MV-4-11 (cell line): ENCODE data around the gene ADAM15.
A peak's percentile ranks its signal among the peaks of the same experiment; 100 is the strongest.

Source experiments
- DNase-seq: peaks from one replicate; lab custom pipeline; 2025; lab: John Stamatoyannopoulos, UW

ADAM15 gene

DNA sequence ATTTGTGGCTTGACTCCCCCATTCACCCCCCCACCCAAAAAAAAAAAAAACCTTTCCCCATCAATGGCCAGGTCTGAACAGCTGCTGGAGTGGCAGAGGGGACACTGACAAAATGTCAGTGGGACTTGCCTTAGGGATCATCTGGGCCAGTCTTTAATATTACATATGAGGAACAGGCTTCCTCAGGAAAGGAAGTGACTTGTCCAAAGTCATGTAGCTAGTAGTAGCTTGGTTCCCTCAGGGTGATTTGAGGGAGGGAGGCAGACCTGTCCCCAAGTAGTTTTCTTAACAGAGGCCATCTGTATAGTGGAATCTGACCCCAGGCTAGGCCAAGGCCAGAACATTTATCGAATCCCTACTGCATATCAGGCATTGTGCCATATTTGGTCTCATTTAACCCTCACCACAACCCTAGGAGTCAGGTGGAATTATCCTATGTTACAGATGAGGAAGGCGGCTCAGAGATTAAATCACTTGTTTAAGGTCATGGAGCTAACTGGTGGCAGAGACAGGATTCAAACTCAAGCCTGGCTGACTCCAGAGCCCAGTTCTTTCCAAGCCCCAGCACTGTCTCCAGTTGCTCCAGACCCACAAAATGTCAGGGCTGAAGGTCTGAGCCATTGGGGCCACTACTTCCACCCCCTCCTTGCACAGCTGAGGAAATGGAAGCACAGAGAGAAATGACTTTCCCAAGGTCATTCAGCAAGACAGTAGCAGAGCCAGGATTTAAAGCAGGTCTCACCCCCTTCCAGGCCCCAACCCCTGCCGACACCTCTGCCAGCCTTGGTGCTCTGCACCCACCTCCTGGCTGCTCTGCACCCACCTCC, 38.1 kb upstream of the ADAM15 start:
- DNase-seq = peak; percentile 16

DNA sequence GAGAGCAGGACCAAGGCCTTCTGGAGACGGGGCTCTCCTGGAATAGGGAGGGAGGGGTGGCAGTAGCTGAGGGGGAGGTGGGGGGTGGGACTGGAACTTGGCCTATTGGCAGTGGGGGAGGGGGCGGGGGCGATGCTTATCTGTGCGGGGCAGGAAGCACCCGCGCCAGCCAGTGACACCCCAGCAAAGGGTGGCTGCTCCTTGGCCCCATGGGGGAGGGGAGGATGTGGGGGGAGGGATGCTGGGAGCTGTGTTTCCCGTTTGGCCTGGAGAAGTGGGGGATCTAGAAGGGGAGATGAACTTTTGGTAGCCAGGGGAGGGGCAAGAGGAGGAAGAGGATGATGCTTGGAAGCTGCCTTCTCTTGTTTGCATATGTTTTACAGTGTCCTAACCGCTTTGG, 37.5 kb upstream of the ADAM15 start:
- no peak for DNase-seq

DNA sequence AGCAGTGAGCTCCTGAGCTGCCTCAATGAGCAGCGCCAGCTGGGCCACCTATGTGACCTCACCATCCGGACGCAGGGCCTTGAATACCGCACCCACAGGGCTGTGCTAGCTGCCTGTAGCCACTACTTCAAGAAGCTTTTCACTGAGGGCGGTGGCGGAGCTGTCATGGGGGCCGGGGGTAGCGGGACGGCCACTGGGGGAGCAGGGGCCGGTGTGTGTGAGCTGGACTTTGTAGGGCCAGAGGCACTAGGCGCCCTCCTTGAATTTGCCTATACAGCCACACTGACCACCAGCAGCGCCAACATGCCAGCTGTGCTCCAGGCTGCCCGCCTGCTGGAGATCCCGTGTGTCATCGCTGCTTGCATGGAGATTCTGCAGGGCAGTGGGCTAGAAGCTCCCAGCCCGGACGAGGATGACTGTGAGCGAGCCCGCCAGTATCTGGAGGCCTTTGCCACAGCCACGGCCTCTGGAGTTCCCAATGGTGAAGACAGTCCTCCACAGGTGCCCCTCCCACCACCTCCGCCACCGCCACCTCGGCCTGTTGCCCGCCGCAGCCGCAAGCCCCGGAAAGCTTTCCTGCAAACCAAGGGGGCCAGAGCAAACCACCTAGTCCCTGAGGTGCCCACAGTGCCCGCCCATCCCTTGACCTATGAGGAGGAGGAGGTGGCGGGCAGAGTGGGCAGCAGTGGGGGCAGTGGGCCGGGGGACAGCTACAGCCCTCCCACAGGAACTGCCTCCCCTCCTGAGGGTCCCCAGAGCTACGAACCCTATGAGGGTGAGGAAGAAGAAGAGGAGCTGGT, 36.2 kb upstream of the ADAM15 start:
- no peak for DNase-seq

DNA sequence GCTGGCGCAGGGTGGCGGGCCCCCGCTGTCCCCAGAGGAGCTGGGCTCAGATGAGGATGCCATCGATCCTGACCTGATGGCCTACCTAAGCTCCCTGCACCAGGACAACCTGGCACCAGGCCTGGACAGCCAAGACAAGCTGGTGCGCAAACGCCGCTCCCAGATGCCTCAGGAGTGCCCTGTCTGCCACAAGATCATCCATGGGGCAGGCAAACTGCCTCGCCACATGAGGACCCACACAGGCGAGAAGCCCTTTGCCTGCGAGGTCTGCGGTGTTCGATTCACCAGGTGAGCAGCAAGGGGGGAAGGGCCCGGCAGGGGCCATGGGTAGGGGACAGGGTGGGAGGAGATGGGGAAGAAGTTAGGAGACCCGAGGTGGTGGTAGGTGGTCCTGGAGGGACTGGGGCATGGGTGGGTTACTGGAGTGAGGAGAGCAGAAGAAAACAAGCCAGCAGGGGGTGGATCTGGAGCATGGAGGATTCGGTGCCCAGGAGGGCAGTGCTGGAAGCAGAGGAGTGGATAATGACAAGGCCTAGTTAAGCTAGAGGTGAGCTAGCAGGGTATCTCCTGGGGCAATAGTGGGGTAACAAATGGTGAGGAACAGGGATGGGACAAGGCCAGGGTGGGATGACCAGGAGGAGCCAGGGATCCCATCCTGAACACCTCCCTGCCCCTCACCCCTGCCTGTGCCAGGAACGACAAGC, 35.4 kb upstream of the ADAM15 start:
- no peak for DNase-seq

DNA sequence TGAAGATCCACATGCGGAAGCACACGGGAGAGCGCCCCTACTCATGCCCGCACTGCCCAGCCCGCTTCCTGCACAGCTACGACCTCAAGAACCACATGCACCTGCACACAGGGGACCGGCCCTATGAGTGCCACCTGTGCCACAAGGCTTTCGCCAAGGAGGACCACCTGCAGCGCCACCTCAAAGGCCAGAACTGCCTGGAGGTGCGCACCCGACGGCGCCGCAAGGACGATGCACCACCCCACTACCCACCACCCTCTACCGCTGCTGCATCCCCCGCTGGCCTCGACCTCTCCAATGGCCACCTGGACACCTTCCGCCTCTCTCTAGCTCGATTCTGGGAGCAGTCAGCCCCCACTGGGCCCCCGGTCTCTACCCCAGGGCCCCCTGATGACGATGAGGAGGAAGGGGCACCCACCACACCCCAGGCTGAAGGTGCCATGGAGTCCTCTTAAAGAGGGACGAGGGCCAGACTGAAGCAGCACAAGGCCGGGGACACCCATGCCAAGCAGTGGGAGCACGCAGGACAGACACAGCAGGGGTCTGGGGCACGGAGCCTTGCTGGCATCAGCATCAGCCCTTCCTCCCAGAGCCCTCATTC, 34.8 kb upstream of the ADAM15 start:
- DNase-seq = no peak

DNA sequence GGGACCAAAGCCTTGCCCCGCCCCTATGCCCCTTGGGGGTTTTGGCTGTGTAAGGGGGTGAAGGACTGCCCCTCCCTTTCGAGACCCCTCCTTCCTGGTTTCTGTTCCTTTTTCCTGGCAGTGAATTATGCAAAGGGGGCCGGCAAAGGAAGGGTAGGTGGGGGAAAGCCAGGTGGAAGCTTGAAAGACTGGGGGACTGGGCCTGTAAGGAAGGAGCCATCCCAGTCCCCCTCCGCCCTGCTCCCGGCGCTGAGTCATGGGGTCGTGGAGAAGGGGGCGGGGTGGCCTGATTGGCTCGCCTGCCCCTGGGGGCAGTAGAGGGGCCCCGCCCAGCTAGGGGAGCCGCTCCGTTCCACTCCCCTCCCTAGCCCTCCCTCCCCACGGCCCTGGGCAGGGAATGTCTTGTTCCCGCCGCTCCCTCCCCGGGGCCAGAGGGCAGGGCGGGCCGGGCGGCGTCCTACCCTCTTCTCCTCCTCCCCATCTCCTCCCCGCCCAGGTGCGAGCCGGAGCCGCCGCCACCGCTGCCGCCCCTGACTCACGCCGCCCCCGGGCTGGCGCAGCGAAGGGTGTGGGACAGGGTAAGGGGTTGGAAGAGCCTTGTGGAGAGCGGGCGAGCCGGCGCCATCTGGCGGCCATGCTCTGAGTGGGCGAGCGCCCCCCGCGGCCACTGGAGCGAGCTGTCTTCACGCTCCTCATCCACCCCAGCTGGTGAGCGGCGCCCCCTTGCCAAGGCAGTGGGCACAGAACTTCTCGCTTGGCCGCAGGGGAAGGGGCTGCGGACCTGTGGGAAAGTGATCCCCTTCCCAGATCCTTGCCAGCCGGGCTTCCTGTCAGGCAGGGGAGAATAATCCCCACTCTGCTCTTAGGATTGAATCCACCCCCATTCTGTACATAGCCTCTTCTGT, 33.8 kb upstream of the ADAM15 start:
- DNase-seq = peak; percentile 70

DNA sequence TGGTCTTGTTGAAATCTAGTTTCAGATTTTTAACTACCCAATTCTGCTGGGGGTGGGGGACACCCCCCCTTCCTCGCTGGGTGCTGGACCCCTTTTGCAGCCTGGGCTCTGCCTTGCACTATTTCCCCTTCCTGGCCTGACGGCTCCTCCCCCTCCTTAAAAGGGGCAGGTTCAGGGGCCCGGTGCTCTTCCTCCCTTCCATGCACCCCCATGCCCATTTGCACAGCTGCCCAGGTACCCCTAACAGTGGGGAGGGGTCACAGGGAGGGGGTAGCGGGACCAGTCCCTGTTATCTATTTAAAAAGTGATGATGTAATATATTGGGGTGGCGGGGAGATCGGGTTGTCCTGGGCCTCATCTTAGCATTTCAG, 33.2 kb upstream of the ADAM15 start:
- DNase-seq = no peak

DNA sequence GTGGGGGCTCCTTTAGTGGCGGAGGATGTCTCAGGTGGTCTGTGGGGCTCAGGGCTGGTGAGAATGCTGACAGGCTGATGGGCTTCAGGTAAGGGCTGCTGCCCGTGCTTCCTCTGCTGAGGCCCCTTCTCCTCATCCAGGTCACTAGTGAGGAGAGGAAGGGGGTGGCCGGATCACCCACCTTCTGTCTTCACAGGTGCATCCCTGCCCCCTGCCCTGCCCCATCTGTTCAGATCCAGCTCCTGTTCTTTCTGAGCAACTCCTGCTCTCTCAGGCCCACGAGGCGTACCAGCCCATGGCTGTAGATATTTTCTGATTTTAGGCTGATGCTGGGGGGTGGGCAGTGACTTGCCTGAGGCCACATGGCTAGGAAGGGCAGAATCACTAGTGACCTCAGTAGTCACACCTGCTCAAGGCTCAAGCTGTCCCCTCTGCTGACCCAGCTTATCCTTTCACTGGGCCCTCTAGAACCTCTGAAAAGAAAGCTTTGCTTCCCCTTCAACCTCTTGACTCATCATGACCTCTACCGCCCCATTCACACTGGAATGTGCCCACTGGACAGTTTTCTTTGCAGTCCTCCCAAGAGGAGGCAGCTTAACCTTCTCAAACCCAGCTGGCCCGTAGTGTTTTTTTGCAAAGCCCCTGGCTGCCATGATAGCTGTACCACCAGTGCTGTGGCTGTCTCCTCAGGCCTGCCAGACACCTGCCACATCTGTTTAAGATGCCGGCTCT, 32.3 kb upstream of the ADAM15 start:
- no peak for DNase-seq

DNA sequence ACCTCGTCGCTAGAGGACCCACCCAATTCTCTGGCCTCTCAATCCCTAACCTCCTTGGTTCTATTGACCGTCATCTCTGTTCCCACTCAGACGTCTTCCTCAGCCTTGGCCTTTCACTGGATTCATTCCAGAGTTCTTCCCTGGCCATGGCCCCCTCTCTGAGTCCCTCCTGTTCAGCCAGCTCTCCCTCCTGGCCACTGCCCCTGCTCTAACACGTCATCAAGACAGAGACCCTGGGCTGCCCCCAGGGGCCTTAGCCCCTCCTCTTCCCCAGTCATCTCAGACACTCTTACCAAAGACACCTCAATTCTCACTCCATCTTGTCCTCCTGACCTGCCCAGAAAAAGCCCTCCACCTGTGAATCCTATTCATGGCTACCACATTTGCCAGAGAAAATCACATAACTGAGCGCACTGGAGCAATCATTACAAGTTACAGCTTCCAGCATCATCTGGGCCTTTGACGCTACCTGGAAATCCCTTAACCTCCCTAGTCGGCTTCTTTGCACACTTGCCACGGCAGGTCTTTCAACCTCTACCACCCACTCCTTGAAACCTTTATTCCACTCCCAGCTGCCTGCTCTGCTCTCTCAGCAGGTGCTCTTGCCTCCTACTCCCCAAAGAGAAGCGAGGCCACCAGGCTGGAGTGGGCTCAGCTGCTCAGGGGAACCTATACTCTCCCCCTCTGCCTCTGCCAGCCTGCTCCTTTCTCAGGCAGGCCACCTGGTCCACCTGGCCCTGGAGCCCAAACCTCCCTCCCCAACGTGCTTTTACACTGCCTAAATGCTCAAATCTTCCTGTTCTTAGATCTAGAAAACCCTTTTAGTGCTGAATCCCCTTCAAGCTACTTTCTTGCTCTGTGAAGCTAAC, 31.5 kb upstream of the ADAM15 start:
- no peak for DNase-seq

DNA sequence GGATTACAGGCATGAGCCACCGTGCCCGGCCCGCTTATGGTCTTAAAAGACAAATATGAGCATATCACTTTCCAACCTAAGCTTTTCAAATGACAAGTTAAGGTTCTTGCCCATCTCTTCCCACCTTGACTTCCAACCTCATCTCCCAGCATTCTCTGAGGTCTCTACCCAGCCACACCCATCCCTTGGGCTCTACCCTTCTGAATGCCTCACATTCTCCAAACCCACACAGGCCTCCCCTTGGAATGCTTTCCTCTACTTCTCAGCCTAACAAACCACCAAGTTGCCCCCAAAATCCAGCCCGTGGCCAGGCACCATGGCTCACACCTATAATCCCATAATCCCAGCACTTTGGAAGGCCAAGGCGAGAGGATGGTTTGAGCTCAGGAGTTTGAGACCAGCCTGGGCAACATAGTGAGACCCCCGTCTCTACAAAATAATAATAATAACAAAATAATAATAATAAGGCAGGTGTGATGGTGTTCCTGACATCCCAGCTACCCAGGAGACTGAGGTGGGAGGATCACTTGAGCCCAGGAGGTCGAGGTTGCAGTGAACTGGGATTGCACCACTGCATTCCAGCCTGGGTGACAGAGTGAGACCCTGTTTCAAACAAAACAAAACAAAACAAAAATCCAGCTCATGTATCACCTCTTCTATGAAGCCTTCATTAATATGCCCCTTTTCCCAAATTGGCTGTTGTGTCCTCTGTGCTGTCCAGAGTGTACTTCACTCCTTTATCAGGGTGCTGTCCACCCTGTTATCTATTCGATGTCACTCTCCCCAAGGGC, 28.8 kb upstream of the ADAM15 start:
- no peak for DNase-seq

DNA sequence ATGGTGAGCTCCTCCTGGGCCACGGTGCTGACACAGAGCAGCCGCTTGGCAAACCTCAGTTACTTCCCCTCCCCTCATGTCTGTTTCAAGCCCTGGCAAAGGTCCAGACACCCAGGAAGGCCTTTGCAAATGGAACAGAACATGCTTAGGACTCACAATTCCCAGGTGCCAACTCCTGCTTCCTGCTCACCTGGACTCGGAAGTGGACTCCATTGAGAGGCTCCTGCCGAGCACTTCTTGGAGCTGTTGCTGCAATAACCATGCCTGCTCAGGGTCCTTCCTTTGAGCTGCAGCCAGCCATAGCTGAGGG, 28.2 kb upstream of the ADAM15 start:
- DNase-seq = peak; percentile 31

DNA sequence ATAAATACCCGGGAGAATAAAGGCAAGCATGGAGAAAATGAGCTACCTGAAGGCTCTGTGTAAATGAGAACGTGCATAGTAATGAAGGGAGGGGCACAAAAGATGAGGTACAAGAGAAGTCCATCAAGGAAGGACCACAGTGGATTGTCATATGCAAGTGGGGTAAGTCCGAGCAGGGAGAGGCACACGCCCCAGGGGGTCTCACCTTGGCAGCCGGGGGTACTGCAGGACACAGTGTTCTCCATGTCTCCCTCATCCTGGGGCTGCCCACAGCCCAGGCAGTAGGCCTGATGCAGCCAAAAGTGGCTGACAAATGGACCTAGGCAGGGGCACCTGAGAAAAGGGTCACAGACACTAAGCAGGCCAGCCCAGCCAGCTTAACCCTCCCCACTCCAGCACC, 27.5 kb upstream of the ADAM15 start:
- DNase-seq = no peak

DNA sequence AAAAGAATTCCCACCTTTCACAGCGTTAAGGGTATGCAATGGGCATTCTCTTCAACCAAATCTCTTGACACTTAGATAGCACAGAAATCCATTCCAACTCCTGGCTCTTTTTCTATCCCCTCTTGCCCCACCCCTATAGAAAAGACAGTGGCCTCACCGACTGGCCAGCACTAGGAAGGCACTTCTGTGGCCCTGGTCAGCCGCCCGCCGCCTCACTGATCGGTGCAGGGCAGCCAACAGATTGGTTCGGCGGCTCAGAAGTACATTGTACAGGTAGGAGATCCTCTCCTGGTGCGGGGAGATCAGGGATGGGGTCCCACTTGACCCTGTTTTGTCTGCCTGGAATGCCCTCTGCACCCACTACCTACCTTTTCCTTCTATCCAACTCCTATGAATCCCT, 26.8 kb upstream of the ADAM15 start:
- DNase-seq = no peak

DNA sequence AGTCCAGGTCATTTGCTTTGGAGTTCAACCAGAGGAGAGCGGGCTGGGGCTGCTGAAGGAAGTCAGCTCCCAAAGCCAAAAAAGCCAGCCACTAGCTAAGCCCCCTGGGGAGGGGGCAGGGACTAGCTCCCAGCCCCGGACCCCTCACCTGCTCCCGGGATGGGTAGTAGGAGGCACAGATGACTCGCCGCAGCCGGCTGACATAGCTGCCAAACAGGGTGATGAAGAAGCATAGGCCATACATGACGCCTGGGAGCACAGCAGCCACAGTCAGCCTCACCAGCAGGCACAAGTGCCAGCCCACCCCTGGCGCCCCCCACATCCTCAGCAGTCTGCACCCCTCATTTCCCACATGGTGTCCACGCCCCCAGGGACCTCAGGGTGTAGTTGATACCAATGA, 25.0 kb upstream of the ADAM15 start:
- no peak for DNase-seq

DNA sequence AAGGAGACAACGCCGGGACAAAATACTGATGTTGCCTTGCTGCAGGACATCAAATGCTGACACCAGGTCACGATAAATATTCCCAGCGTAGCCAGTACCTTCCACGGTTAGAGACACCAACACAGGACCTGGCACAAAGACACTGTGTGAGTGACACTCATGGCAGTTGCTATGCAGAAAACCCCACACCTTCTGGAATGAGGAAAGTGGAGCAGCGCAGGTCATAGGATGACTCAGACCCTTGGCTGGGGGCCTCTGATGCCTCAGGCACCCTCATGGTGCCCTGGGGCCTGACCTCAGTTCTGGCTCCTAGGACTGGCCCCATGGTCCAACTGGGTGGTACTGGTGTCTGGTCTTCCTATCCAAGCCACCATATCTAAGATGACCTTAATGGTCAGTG, 24.5 kb upstream of the ADAM15 start:
- DNase-seq = no peak

DNA sequence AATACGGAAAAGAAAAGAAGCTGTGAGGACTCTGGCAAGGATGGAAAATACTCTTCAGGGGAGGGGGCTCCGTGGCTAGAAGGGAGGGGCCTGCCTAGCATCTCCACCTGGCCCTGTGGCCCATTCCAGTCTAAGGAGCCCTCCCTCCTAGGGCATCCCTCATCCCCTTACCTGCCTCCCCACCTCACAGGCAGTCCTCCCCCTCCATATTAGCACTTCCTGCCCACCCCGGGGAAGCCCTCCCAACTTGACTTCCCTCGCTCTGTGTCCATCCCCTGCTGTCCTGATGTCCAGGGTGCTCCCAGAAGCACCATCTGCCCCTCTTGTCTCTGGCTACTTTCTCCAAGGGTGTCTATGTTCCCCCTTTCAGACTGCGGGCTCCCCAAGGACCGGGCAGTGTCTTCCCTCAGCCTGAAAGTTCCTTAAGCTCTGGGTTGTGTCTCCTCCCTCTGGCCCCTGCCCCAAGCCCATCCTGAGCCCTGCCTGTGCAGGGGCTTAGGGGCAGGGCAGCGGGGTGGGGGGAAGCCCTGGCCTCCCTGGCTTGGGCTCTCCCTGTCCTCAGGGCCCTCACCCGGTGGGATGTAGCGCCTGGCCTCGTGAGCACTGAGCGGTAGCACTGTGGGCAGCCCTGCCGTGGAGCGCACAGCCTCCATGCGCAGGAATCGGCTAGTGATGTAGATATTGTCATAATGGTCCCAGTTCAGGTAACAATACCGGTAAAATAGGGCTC, 21.4 kb upstream of the ADAM15 start:
- no peak for DNase-seq

DNA sequence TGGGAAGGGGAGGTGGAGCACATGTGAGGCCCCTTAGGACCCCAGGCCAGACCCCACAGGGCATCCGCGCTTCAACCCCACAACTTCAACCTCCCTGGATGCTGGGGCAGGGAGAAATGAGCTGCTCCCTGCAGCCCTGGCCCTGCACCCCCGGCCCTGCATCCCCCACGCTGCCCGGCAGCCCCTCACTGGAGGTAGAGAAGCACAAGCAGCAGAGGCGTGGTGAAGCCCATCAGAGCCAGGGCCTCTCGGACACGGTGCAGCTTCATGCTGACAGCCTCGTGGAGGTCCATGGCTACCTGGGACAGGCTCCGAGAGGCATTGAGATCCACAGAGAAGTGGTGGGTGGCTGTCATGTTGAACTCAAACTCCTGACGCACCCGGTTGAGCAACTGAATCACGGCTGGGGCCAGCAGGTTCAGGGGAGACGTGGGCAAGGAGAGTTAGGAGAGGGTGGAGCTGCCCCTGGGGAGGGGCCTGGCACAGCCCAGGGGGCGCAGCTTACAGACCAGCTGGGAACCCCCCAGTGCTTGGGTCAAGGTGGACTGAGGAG, 20.8 kb upstream of the ADAM15 start:
- DNase-seq = no peak

DNA sequence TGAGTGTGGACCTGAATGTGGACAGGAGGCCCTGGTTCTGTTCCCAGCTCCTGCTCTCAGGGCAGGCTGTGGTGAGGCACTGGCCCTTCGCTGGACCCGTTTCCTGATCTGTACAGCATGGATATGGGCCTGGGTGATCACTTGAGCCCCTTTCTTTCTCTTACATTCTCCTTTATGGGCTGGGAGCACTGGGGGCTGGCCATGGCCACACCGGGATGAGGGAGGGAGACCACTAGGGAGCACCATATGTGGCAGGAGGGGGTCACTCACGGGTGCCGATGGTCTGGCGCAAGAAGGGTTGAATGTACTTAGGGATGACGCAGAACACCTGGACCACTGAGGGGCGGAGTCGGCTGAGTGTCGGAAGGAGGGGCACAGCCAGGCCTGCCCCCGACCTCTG, 20.2 kb upstream of the ADAM15 start:
- no peak for DNase-seq
